Peyer's patch (tissue), 4 donors: ENCODE results near the gene ZW10.

Source experiments
- POLR2A ChIP-seq, 2 donors: fragments of 450-650 bp; IDR thresholded peaks; one replicate each; pipeline ENCODE4 v1.5.1; 2017; ENCODE audit warnings: antibody characterized with exemption in 2 of 2, mild to moderate bottlenecking in 2 of 2, moderate library complexity in 2 of 2
- TF ChIP-seq, protein P1 (sequence below), 6 experiments: fragments of 450-650 bp in 4 of 6; fragments of 200-600 bp in 2 of 6; sonication (generic) in 1 of 6; IDR thresholded peaks; one replicate each; pipeline ENCODE4 v1.5.1; 2017 to 2019; ENCODE audit warnings: antibody characterized with exemption in 6 of 6, mild to moderate bottlenecking in 3 of 6, moderate library complexity in 1 of 6

DNA sequence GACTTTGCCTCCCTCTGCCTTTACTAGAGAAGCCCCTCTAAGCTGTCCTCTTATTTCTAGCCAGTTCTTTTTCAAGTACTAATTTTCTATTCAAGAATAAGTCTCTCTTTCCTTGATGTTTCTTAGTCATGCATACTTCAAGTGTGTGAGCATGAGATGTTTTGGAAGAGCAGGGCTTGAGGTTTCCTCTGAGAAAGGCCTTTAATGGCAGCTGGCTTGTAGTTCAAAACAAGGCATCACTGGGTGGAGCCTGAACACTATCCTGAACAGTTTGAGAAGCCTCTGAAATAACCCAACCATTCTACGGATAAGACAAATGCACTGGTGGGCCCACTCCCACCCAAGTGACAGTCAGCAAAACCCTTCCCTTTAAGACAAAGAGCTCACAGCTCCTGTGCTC, 43.7 kb upstream of the ZW10 start:
- TF ChIP-seq, protein P1, sequence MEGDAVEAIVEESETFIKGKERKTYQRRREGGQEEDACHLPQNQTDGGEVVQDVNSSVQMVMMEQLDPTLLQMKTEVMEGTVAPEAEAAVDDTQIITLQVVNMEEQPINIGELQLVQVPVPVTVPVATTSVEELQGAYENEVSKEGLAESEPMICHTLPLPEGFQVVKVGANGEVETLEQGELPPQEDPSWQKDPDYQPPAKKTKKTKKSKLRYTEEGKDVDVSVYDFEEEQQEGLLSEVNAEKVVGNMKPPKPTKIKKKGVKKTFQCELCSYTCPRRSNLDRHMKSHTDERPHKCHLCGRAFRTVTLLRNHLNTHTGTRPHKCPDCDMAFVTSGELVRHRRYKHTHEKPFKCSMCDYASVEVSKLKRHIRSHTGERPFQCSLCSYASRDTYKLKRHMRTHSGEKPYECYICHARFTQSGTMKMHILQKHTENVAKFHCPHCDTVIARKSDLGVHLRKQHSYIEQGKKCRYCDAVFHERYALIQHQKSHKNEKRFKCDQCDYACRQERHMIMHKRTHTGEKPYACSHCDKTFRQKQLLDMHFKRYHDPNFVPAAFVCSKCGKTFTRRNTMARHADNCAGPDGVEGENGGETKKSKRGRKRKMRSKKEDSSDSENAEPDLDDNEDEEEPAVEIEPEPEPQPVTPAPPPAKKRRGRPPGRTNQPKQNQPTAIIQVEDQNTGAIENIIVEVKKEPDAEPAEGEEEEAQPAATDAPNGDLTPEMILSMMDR (IDR thresholded peaks at IDR 0.05): no peak
- no peak for TF ChIP-seq POLR2A (IDR thresholded peaks at IDR 0.05)
